ENCODE measurements around the gene AKIP1.
A peak's percentile ranks its signal among the peaks of the same experiment; 100 is the strongest.
"Not testable (repeated sequence)": the region's sequence is repeated elsewhere in the genome, so short reads cannot be mapped to it uniquely, and the experiment has no call there.

The AKIP1 gene

GRCh38 chr11:8917157-8917825 lies 6.3 kb downstream of the AKIP1 start:
- no peak for DNase-seq (ENCODE audit: low spot score)

GRCh38 chr11:8922691-8923090 lies 11.7 kb downstream of the AKIP1 start:
- no peak for DNase-seq (ENCODE audit: low spot score)

- DNase-seq (ENCODE audit: low spot score), result no peak
Observed at GRCh38 chr11:8925711-8926110, 14.7 kb downstream of the AKIP1 start.

GRCh38 chr11:8926236-8926635 lies 15.2 kb downstream of the AKIP1 start:
- no peak for DNase-seq (ENCODE audit: low spot score)

GRCh38 chr11:8927233-8927632 lies 16.2 kb downstream of the AKIP1 start:
- no peak for DNase-seq (ENCODE audit: low spot score)

GRCh38 chr11:8928205-8928604 lies 17.2 kb downstream of the AKIP1 start:
- DNase-seq (ENCODE audit: low spot score), result no peak

- DNase-seq (ENCODE audit: low spot score), result no peak
Observed at GRCh38 chr11:8928981-8929615, 18.1 kb downstream of the AKIP1 start.

GRCh38 chr11:8930456-8931175 lies 19.6 kb downstream of the AKIP1 start:
- DNase-seq (ENCODE audit: low spot score), result no peak

- DNase-seq (ENCODE audit: low spot score), result no peak
Observed at GRCh38 chr11:8932564-8933180, 21.7 kb downstream of the AKIP1 start, which contains the start of gene C11orf16. Gene C11orf16, minus strand, starts transcription at chr11:8932947. Its CDS starts 639 bp downstream, at chr11:8932308.

GRCh38 chr11:8933931-8934330 lies 22.9 kb downstream of the AKIP1 start:
- DNase-seq (ENCODE audit: low spot score), result no peak

- DNase-seq (ENCODE audit: low spot score), result no peak
Observed at GRCh38 chr11:8934742-8935488, 23.9 kb downstream of the AKIP1 start.

GRCh38 chr11:8935789-8936188 lies 24.8 kb downstream of the AKIP1 start:
- not testable (repeated sequence) for DNase-seq (ENCODE audit: low spot score)

- DNase-seq (ENCODE audit: low spot score), result no peak
Observed at GRCh38 chr11:8937159-8937558, 26.2 kb downstream of the AKIP1 start.

- no peak for DNase-seq (ENCODE audit: low spot score)
Observed at GRCh38 chr11:8937659-8938058, 26.7 kb downstream of the AKIP1 start.

GRCh38 chr11:8941341-8942103 lies 30.5 kb downstream of the AKIP1 start:
- DNase-seq (ENCODE audit: low spot score), result no peak

GRCh38 chr11:8942518-8943066 lies 31.6 kb downstream of the AKIP1 start, which contains the start of gene ASCL3:
Gene ASCL3, minus strand, starts transcription at chr11:8943016. Its CDS starts 4,855 bp downstream, at chr11:8938161.
- DNase-seq (ENCODE audit: low spot score), result no peak

GRCh38 chr11:8947230-8947943 lies 36.4 kb downstream of the AKIP1 start:
- no peak for DNase-seq (ENCODE audit: low spot score)

GRCh38 chr11:8948886-8949285 lies 37.9 kb downstream of the AKIP1 start:
- no peak for DNase-seq (ENCODE audit: low spot score)

- DNase-seq (ENCODE audit: low spot score), result no peak
Observed at GRCh38 chr11:8956860-8957259, 45.9 kb downstream of the AKIP1 start.

GRCh38 chr11:8959546-8960166 lies 48.7 kb downstream of the AKIP1 start:
- DNase-seq (ENCODE audit: low spot score), result peak; percentile 20

All from putamen (tissue), 1 donor.